Amniotic epithelial cell (primary cell): ENCODE measurements around the gene OBSCN.
A peak's percentile ranks its signal among the peaks of the same experiment; 100 is the strongest.

Experiments
- DNase-seq: peaks from one replicate; pipeline ENCODE4 v3.0.0-alpha.2; 2010; ENCODE audit warnings: low read depth

OBSCN gene

GRCh38 chr1:228392111-228392936 is 184.5 kb downstream of the OBSCN start:
- no peak for DNase-seq

GRCh38 chr1:228393268-228393701 is 185.4 kb downstream of the OBSCN start:
- peak; percentile 68 for DNase-seq

GRCh38 chr1:228393811-228394570 is 186.1 kb downstream of the OBSCN start:
- no peak for DNase-seq

GRCh38 chr1:228394571-228395394 is 186.9 kb downstream of the OBSCN start:
- DNase-seq, result no peak

- DNase-seq, result no peak
Observed at GRCh38 chr1:228396770-228397662, 189.2 kb downstream of the OBSCN start.

- DNase-seq, result no peak
Observed at GRCh38 chr1:228397966-228398365, 190.1 kb downstream of the OBSCN start.

- DNase-seq, result no peak
Observed at GRCh38 chr1:228398741-228399461, 191.1 kb downstream of the OBSCN start.

- no peak for DNase-seq
Observed at GRCh38 chr1:228399531-228400236, 191.8 kb downstream of the OBSCN start.

- DNase-seq, result no peak
Observed at GRCh38 chr1:228400237-228400651, 192.4 kb downstream of the OBSCN start.

GRCh38 chr1:228400692-228401454 is 193.0 kb downstream of the OBSCN start:
- no peak for DNase-seq

- DNase-seq, result no peak
Observed at GRCh38 chr1:228401782-228402640, 194.2 kb downstream of the OBSCN start.

GRCh38 chr1:228402641-228403025 is 194.8 kb downstream of the OBSCN start:
- no peak for DNase-seq

- no peak for DNase-seq
Observed at GRCh38 chr1:228403231-228403631, 195.4 kb downstream of the OBSCN start.

- DNase-seq, result no peak
Observed at GRCh38 chr1:228404107-228404720, 196.4 kb downstream of the OBSCN start.

- DNase-seq, result no peak
Observed at GRCh38 chr1:228405200-228405978, 197.5 kb downstream of the OBSCN start.

GRCh38 chr1:228405979-228406228 is 198.1 kb downstream of the OBSCN start:
- DNase-seq, result no peak
